Activated CD8-positive, alpha-beta T cell treated with anti-CD3 and anti-CD28 coated beads for 36 hours (primary cell): ENCODE measurements around the gene METTL21A. TPM values are rescaled to one million over a fixed set of nuclear protein-coding genes. Genes with fewer than 3 reads are reported as not detected.
"Not testable (repeated sequence)": the region's sequence is repeated elsewhere in the genome, so short reads cannot be mapped to it uniquely, and the experiment has no call there.

Experiments
- ATAC-seq: fragments of 200-7000 bp; cut with Tn5 transposase; one replicate; pipeline ENCODE4 v1.10.0; 2021; ENCODE audit warnings: mild to moderate bottlenecking, moderate library complexity
- CTCF ChIA-PET: fragments of 350-600 bp; sonication (Branson Sonifier 250); formaldehyde crosslinking; loops from one replicate; lab custom pipeline; 2021; ENCODE audit warnings: antibody characterized with exemption; lab: Charles Lee
- POLR2A ChIA-PET: fragments of 350-600 bp; sonication (Branson Sonifier 250); formaldehyde crosslinking; loops from one replicate; lab custom pipeline; 2021; ENCODE audit warnings: antibody characterized with exemption; lab: Charles Lee
- DNase-seq: peaks from one replicate; pipeline ENCODE4 v3.0.0-alpha.2; 2020
- H3K27ac Mint-ChIP-seq: one replicate; pipeline ENCODE4 v1.8.0; 2021; ENCODE audit warnings: mild to moderate bottlenecking, mixed read lengths
- H3K27me3 Mint-ChIP-seq: one replicate; pipeline ENCODE4 v1.8.0; 2021; ENCODE audit warnings: mixed read lengths
- H3K36me3 Mint-ChIP-seq: one replicate; pipeline ENCODE4 v1.8.0; 2021; ENCODE audit warnings: low read depth, mixed read lengths
- H3K4me1 Mint-ChIP-seq: one replicate; pipeline ENCODE4 v1.8.0; 2021; ENCODE audit warnings: low read depth, mixed read lengths
- H3K4me3 Mint-ChIP-seq: one replicate; pipeline ENCODE4 v1.8.0; 2021; ENCODE audit warnings: mild to moderate bottlenecking, moderate library complexity, mixed read lengths
- H3K9me3 Mint-ChIP-seq: one replicate; pipeline ENCODE4 v1.8.0; 2021; ENCODE audit warnings: mixed read lengths
- intact Hi-C: fragments of 100-400 bp; cut with micrococcal nuclease; formaldehyde crosslinking; loops from one replicate; pipeline ENCODE4 v1.10.0; 2022
- total RNA-seq, 2 experiments: library from RNA; stranded (reverse); gene quantifications; one replicate each; pipeline ENCODE4 v1.2.3, GENCODE V29; 2021
- TF ChIP-seq, protein P1 (sequence below): fragments of 200-600 bp; IDR thresholded peaks from one replicate; pipeline ENCODE4 v1.8.0; 2022; ENCODE audit warnings: antibody characterized with exemption, mild to moderate bottlenecking

Gene METTL21A
- total RNA-seq, 2 experiments from 2014 or later: 28.9 to 30.7 TPM

DNA sequence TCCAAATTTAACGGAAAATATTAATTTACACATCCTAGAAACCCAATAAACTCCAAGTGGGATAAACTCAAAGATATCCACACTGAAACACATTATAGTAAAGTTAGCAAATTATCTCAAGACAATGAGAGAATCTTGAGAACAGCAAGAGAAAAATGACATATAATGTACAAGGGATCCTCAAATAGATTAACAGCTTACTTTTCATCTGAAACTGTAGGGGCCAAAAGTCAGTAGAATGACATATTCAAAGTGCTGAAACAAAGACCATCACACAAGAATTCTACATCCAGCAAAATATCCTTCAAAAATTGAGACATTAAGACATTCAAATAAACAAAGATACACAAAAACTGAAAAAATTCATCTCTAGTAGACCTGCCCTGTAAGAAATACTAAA, 18.7 kb upstream of the METTL21A start:
- ChIA-PET CTCF (no interaction called here), POLR2A (no interaction called here)
- Mint-ChIP-seq H3K27ac (no peak overlapping the region), H3K27me3 (peaks cover 1% of the 10 kb centered on the region), H3K36me3 (no peaks in the 10 kb centered on the region), H3K9me3 (peaks cover 4% of the 10 kb centered on the region), H3K4me1 (no peaks in the 10 kb centered on the region), H3K4me3 (no peak overlapping the region)
- DNase-seq (no peak), ATAC-seq (no peak)
- intact Hi-C loops: no loop called here
- TF ChIP-seq, protein P1, sequence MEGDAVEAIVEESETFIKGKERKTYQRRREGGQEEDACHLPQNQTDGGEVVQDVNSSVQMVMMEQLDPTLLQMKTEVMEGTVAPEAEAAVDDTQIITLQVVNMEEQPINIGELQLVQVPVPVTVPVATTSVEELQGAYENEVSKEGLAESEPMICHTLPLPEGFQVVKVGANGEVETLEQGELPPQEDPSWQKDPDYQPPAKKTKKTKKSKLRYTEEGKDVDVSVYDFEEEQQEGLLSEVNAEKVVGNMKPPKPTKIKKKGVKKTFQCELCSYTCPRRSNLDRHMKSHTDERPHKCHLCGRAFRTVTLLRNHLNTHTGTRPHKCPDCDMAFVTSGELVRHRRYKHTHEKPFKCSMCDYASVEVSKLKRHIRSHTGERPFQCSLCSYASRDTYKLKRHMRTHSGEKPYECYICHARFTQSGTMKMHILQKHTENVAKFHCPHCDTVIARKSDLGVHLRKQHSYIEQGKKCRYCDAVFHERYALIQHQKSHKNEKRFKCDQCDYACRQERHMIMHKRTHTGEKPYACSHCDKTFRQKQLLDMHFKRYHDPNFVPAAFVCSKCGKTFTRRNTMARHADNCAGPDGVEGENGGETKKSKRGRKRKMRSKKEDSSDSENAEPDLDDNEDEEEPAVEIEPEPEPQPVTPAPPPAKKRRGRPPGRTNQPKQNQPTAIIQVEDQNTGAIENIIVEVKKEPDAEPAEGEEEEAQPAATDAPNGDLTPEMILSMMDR: no peak

DNA sequence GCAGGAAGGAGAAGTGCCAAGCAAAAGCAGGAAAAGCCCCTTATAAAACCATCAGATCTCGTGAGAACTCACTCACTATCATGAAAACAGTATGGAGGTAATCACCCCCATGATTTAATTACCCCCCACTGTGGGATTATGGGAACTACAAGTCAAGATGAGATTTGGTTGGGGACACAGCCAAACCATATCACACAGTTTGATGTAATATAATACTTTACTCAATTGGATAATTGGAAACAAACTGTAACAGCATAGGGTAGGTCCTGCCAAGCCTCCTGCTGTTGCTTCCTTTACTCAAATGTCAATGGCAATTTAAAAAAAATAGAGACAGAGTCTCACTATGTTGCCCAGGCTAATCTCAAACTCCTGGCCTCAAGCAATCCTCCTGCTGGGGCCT, 15.5 kb upstream of the METTL21A start:
- H3K27me3 Mint-ChIP-seq: peaks cover 1% of the 10 kb centered on the region
- no peak overlapping the region for H3K4me3 Mint-ChIP-seq
- CTCF ChIA-PET: no interaction called here
- POLR2A ChIA-PET: no interaction called here
- DNase-seq: no peak
- ATAC-seq: no peak
- no peak overlapping the region for H3K27ac Mint-ChIP-seq
- TF ChIP-seq, protein P1: no peak
- intact Hi-C loops: no loop called here
- H3K4me1 Mint-ChIP-seq: no peaks in the 10 kb centered on the region
- H3K9me3 Mint-ChIP-seq: peaks cover 4% of the 10 kb centered on the region
- no peaks in the 10 kb centered on the region for H3K36me3 Mint-ChIP-seq

DNA sequence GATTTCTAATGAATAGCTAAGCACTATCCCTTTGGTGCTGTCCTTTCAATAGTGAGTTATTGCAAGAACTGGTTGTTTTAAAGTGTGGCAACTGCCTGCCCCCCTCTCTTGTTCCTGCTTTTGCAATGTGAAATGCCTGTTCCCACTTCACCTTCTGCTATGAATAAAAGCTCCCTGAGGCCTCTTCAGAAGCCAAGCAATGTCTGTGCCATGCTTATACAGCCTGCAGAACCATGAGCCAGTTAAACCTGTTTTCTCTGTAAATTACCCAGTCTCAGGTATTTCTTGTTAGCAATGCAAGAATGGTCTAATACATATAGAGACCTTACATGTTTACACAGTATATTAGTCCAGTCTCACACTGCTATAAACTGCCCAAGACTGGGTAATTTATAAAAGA, 15.0 kb upstream of the METTL21A start:
- Mint-ChIP-seq H3K27ac (no peak overlapping the region), H3K9me3 (peaks cover 4% of the 10 kb centered on the region), H3K4me3 (no peak overlapping the region), H3K27me3 (peaks cover 1% of the 10 kb centered on the region), H3K4me1 (no peaks in the 10 kb centered on the region), H3K36me3 (no peaks in the 10 kb centered on the region)
- DNase-seq: no peak
- CTCF ChIA-PET: interaction anchor here (0.8 kb wide), 1 partner anchor 13 kb away, joined by 3 read pairs; no protein-coding TSS in a partner anchor
- POLR2A ChIA-PET: interaction anchor here (0.5 kb wide), 1 partner anchor 138 kb away, joined by 3 read pairs; no protein-coding TSS in a partner anchor
- intact Hi-C loops: no loop called here
- ATAC-seq: no peak
- TF ChIP-seq, protein P1: no peak

DNA sequence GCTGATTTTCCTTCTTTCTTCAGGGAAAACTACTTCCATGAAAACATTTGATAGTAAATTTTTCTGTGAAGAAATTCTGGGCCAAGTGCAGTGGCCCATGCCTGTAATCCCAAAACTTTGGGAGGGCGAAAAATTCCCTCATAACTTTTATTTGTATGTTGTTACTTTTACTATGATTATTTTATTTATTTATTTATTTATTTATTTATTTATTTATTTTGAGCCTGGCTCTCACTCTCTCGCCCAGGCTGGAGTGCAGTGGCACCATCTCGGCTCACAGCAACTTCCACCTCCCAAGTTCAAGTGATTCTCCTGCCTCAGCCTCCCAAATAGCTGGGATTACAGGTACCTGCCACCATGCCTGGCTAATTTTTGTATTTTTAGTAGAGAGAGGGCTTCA, 14.1 kb upstream of the METTL21A start:
- ATAC-seq, H3K4me1 Mint-ChIP-seq, H3K9me3 Mint-ChIP-seq, intact Hi-C loops, DNase-seq, POLR2A ChIA-PET, H3K4me3 Mint-ChIP-seq, H3K36me3 Mint-ChIP-seq, H3K27ac Mint-ChIP-seq, H3K27me3 Mint-ChIP-seq: not testable (repeated sequence)
- CTCF ChIA-PET: interaction anchor here (0.8 kb wide), 1 partner anchor 13 kb away, joined by 3 read pairs; no protein-coding TSS in a partner anchor

DNA sequence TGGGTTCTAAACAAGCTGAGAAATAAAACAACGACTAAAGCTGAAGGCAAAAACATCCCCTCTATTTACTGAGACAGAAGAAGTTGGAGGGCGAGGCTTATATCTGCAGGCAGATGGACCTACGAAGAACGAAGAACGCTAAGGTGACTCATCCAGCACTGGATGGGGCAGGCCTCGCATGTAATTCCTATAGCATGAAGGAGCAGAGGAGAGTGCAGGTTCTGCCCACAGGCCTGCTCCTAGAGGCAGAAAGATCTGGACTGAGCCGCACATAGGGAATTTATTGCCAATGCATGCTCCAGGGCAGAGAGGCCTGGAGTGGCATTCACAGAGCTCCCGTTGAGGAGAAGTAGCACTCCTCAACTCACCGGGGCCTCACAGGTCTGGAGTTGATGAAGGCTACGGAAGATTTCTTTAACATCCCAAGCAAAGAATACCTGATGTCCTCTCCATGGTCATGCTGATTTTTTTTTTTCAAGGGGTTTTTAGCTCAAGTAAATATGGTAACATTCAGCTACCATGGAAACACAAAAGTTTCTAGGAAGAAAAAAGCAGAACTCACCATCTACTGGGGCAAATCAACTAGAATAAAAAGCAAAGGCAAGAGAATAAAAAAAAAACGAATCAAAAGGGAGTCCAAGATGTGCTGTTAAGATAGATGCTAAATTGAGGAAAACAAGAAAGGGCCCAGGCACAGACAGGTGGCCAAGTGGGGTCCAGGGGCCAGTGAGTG, 10.4 kb upstream of the METTL21A start:
- ChIA-PET CTCF (interaction anchor here (2.7 kb wide), 1 partner anchor 9 kb away, joined by 15 read pairs; no protein-coding TSS in a partner anchor), POLR2A (no interaction called here)
- TF ChIP-seq, protein P1: no peak
- Mint-ChIP-seq H3K9me3 (peaks cover 4% of the 10 kb centered on the region), H3K27ac (no peak overlapping the region), H3K4me1 (peaks cover 10% of the 10 kb centered on the region), H3K27me3 (peaks cover 1% of the 10 kb centered on the region), H3K36me3 (no peaks in the 10 kb centered on the region), H3K4me3 (no peak overlapping the region)
- ATAC-seq (no peak), DNase-seq (no peak)
- intact Hi-C loops: no loop called here
